HEK293 (cell line): ENCODE measurements around the gene HPS4.

Source experiments
- CTCF ChIA-PET: fragments of 350-600 bp; formaldehyde crosslinking; extraction: SDS; loops from one replicate; lab custom pipeline; 2021; ENCODE audit warnings: antibody characterized with exemption; lab: Yijun Ruan, JAX
- POLR2A ChIA-PET: fragments of 300-600 bp; formaldehyde crosslinking; extraction: SDS; loops from one replicate; lab custom pipeline; 2020; ENCODE audit warnings: antibody characterized with exemption, inconsistent platforms; lab: Yijun Ruan, JAX
- H3K27ac ChIP-seq: fragments of 200-500 bp; sonication (Bioruptor generic); 2 replicates; pipeline ENCODE4 v1.5.1; 2014; ENCODE audit warnings: low read depth, low read length, control low read depth, inconsistent platforms; ENCODE audit errors: extremely low read depth
- H3K36me3 ChIP-seq, 2 experiments: fragments of 200-500 bp in 1 of 2; sonication (Bioruptor generic) in 1 of 2; 1 replicate in 1 of 2; 2 replicates in 1 of 2; pipeline ENCODE4 v1.5.1; 2014 to 2017; ENCODE audit warnings: inconsistent platforms in 2 of 2, low read length in 2 of 2; ENCODE audit not compliant: control insufficient read depth in 2 of 2, insufficient read depth in 1 of 2
- H3K4me1 ChIP-seq: fragments of 200-500 bp; sonication (Bioruptor generic); 2 replicates; pipeline ENCODE4 v1.5.1; 2014; ENCODE audit warnings: mild to moderate bottlenecking, low read length, inconsistent platforms; ENCODE audit not compliant: control insufficient read depth, insufficient read depth
- H3K4me3 ChIP-seq: 2 replicates; pipeline ENCODE4 v1.5.1; 2011; ENCODE audit warnings: low read depth, mild to moderate bottlenecking, control low read depth, low read length, moderate library complexity
- H3K9me3 ChIP-seq: fragments of 200-500 bp; sonication (Bioruptor generic); 2 replicates; pipeline ENCODE4 v1.5.1; 2014; ENCODE audit warnings: low read depth, low read length, inconsistent platforms; ENCODE audit not compliant: control insufficient read depth, insufficient read depth
- CTCF ChIP-seq: fragments of 450-650 bp; formaldehyde crosslinking; IDR thresholded peaks from 2 replicates; pipeline ENCODE4 v1.5.1; 2016; ENCODE audit warnings: missing biosample characterization, missing genetic modification characterization
- EGR2 ChIP-seq: fragments of 450-650 bp; formaldehyde crosslinking; IDR thresholded peaks from 2 replicates; pipeline ENCODE4 v1.5.1; 2016; ENCODE audit warnings: low read depth, missing biosample characterization, missing genetic modification characterization
- GLIS2 ChIP-seq: fragments of 450-650 bp; formaldehyde crosslinking; IDR thresholded peaks from 2 replicates; pipeline ENCODE4 v1.5.1; 2016; ENCODE audit warnings: missing biosample characterization, missing genetic modification characterization
- KLF17 ChIP-seq: fragments of 450-650 bp; formaldehyde crosslinking; IDR thresholded peaks from 2 replicates; pipeline ENCODE4 v1.5.1; 2016; ENCODE audit warnings: missing biosample characterization, missing genetic modification characterization
- PATZ1 ChIP-seq: fragments of 450-650 bp; formaldehyde crosslinking; IDR thresholded peaks from 2 replicates; pipeline ENCODE4 v1.5.1; 2016; ENCODE audit warnings: missing biosample characterization, missing genetic modification characterization
- ZBTB10 ChIP-seq: fragments of 450-650 bp; formaldehyde crosslinking; IDR thresholded peaks from 2 replicates; pipeline ENCODE4 v1.5.1; 2016; ENCODE audit warnings: missing biosample characterization, missing genetic modification characterization
- ZBTB26 ChIP-seq: fragments of 450-650 bp; formaldehyde crosslinking; optimal IDR thresholded peaks from 2 replicates; pipeline ENCODE3; 2016; ENCODE audit warnings: missing biosample characterization, mild to moderate bottlenecking, missing genetic modification characterization
- ZBTB48 ChIP-seq: fragments of 450-650 bp; formaldehyde crosslinking; IDR thresholded peaks from 2 replicates; pipeline ENCODE4 v1.5.1; 2016; ENCODE audit warnings: missing biosample characterization, missing genetic modification characterization
- ZFHX2 ChIP-seq: fragments of 450-650 bp; formaldehyde crosslinking; conservative IDR thresholded peaks from 2 replicates; pipeline ENCODE4 v1.5.1; 2016; ENCODE audit warnings: missing biosample characterization, missing genetic modification characterization
- ZNF175 ChIP-seq: fragments of 450-650 bp; formaldehyde crosslinking; IDR thresholded peaks from 2 replicates; pipeline ENCODE4 v1.5.1; 2016; ENCODE audit warnings: missing biosample characterization, missing genetic modification characterization
- ZNF280C ChIP-seq: fragments of 450-650 bp; formaldehyde crosslinking; IDR thresholded peaks from 2 replicates; pipeline ENCODE4 v1.5.1; 2016; ENCODE audit warnings: missing biosample characterization, missing genetic modification characterization
- ZNF366 ChIP-seq: fragments of 450-650 bp; formaldehyde crosslinking; conservative IDR thresholded peaks from 2 replicates; pipeline ENCODE4 v1.5.1; 2016; ENCODE audit warnings: missing biosample characterization, missing genetic modification characterization
- ZNF514 ChIP-seq: fragments of 450-650 bp; formaldehyde crosslinking; IDR thresholded peaks from 2 replicates; pipeline ENCODE4 v1.5.1; 2016; ENCODE audit warnings: missing biosample characterization, missing genetic modification characterization
- ZNF529 ChIP-seq: fragments of 450-650 bp; formaldehyde crosslinking; IDR thresholded peaks from 2 replicates; pipeline ENCODE4 v1.5.1; 2017; ENCODE audit warnings: missing genetic modification characterization, missing biosample characterization; ENCODE audit not compliant: insufficient replicate concordance
- ZNF530 ChIP-seq: fragments of 450-650 bp; formaldehyde crosslinking; IDR thresholded peaks from 2 replicates; pipeline ENCODE4 v1.5.1; 2016; ENCODE audit warnings: low read depth, missing biosample characterization, missing genetic modification characterization
- ZNF555 ChIP-seq: fragments of 450-650 bp; formaldehyde crosslinking; conservative IDR thresholded peaks from 2 replicates; pipeline ENCODE4 v1.5.1; 2017; ENCODE audit warnings: missing biosample characterization, mild to moderate bottlenecking, missing genetic modification characterization, inconsistent platforms
- ZNF558 ChIP-seq: fragments of 450-650 bp; formaldehyde crosslinking; IDR thresholded peaks from 2 replicates; pipeline ENCODE4 v1.5.1; 2016; ENCODE audit warnings: missing biosample characterization, missing genetic modification characterization
- ZNF677 ChIP-seq: fragments of 450-650 bp; IDR thresholded peaks from 2 replicates; pipeline ENCODE4 v1.5.0; 2018; ENCODE audit warnings: missing biosample characterization, mild to moderate bottlenecking, missing genetic modification characterization, moderate library complexity
- ZNF777 ChIP-seq: fragments of 450-650 bp; formaldehyde crosslinking; IDR thresholded peaks from 2 replicates; pipeline ENCODE4 v1.5.1; 2017; ENCODE audit warnings: missing biosample characterization, missing genetic modification characterization, borderline replicate concordance
- ZSCAN30 ChIP-seq: fragments of 450-650 bp; IDR thresholded peaks from 2 replicates; pipeline ENCODE4 v1.5.1; 2018; ENCODE audit warnings: missing biosample characterization, mild to moderate bottlenecking, missing genetic modification characterization, moderate library complexity

HPS4 gene

GRCh38 chr22:26429458-26430286 is 53.9 kb downstream of the HPS4 start:
- H3K4me1 ChIP-seq, result no peaks in the 10 kb centered on the region; the same call in 1 of the 2 replicates
- ChIA-PET CTCF (interaction anchor here (0.6 to 2.2 kb wide), 6 partner anchors 31 to 1198 kb away, joined by 3 to 20 read pairs (median 6); no protein-coding TSS in a partner anchor), POLR2A (interaction anchor here (2.0 kb wide), 1 partner anchor 54 kb away, joined by 6 read pairs; the partner anchor contains the start of genes HPS4 and SRRD)
- no peaks in the 10 kb centered on the region for H3K9me3 ChIP-seq
- H3K27ac ChIP-seq, result no peak overlapping the region; the same call in 1 of the 2 replicates
- peaks cover 0 to 14% of the 10 kb centered on the region in 2 experiments; a peak in 1 of 3 replicates for H3K36me3 ChIP-seq
- peak overlapping the region; percentile 49 for H3K4me3 ChIP-seq
- peak; percentile 27; the same call in 1 of the 2 replicates for TF ChIP-seq ZFHX2
- no peak for TF ChIP-seq ZNF529 (tag by site-specific recombination)
- no peak for TF ChIP-seq ZNF530 (tag by site-specific recombination)
- TF ChIP-seq PATZ1 (tag by site-specific recombination), result peak; percentile 63
- 0 out of 2 replicates have a peak, but pooled peaks have one; percentile 34 for TF ChIP-seq KLF17 (tag by site-specific recombination)
- TF ChIP-seq ZNF280C (tag by site-specific recombination), result no peak
- TF ChIP-seq ZNF555 (tag by site-specific recombination), result no peak
- no peak for TF ChIP-seq ZNF514 (tag by site-specific recombination)
- TF ChIP-seq ZNF558 (tag by site-specific recombination), result no peak
- peak; percentile 48 for TF ChIP-seq EGR2 (tag by site-specific recombination)
- peak; percentile 52; the same call in 1 of the 2 replicates for TF ChIP-seq ZNF777 (tag by site-specific recombination)
- TF ChIP-seq CTCF, result peak; percentile 11; the same call in 1 of the 2 replicates
- no peak for TF ChIP-seq ZNF175 (tag by site-specific recombination)
- peak; percentile 52 for TF ChIP-seq ZNF366 (tag by site-specific recombination)
- TF ChIP-seq ZBTB26 (tag by site-specific recombination), result peak; percentile 57
- no peak for TF ChIP-seq ZNF677 (tag by site-specific recombination)
- no peak for TF ChIP-seq ZBTB10 (tag by site-specific recombination)
- TF ChIP-seq ZSCAN30 (tag by site-specific recombination), result no peak
- TF ChIP-seq ZBTB48 (tag by site-specific recombination), result peak; percentile 62; the same call in 1 of the 2 replicates
- 0 out of 2 replicates have a peak, but pooled peaks have one; percentile 16 for TF ChIP-seq GLIS2 (tag by site-specific recombination)
